GM12891 (cell line): ENCODE results near the gene TOR2A.

Experiments
- DNase-seq: peaks from one replicate; pipeline ENCODE4 v3.0.0; 2011; ENCODE audit warnings: low spot score; ENCODE audit not compliant: insufficient read length
- FAIRE-seq: peaks from 2 replicates; lab custom pipeline; 2011; peaks lifted over from hg19 to GRCh38; lab: Jason Lieb, UNC
- PAX5 ChIP-seq: IDR thresholded peaks from 2 replicates; pipeline ENCODE4 v1.6.1; 2011; ENCODE audit warnings: low read length, moderate library complexity, mild to moderate bottlenecking; ENCODE audit not compliant: insufficient read depth, severe bottlenecking
- POLR2A ChIP-seq: IDR thresholded peaks from 2 replicates; pipeline ENCODE4 v1.6.1; 2011; ENCODE audit warnings: low read depth, low read length, control low read depth
- POLR2AphosphoS5 ChIP-seq: IDR thresholded peaks from 2 replicates; pipeline ENCODE4 v1.6.1; 2011; ENCODE audit warnings: low read depth, low read length, control low read depth
- POU2F2 ChIP-seq: IDR thresholded peaks from 2 replicates; pipeline ENCODE4 v1.6.1; 2011; ENCODE audit warnings: low read depth, mild to moderate bottlenecking, control low read depth, low read length, moderate library complexity
- SPI1 ChIP-seq: IDR thresholded peaks from 2 replicates; pipeline ENCODE4 v1.6.1; 2011; ENCODE audit warnings: low read depth, low read length, control low read depth
- TAF1 ChIP-seq: IDR thresholded peaks from 2 replicates; pipeline ENCODE4 v1.6.1; 2011; ENCODE audit warnings: low read depth, low read length, control low read depth

Gene TOR2A

DNA sequence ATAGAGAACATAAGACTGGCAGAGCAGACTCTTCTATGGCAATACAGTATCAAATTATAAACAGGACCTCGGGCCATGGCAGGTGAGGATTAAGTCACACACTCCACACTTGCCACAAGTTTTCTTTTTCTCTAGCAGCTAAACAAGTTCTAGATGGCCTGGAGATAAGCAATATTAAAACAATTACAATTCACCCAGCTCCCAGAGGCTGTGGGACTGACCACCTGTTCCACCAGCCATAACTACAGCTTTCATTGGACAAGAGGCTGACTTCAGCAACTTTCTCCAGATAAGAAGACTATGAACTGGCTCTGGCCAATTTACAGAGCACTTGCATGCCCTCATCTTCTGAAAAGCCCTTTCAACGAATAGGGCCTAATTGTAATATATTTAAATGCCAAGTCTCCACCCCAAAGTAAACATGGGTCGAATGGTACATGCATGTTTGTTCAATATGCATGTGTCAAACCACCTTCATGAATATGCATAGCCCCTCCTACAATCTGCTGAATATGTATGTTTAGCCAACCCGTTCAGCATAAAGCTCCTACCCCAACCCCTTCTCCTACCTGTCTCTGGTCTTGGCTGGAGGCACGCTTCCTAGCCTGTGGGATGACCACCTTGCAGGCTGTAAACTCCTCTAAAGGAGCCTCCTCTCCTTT, 34.4 kb downstream of the TOR2A start:
- TF ChIP-seq POLR2AphosphoS5 (no peak), POU2F2 (peak; percentile 68; the same call in 1 of the 2 replicates)
- FAIRE-seq: peak; percentile 35
- DNase-seq: no peak

DNA sequence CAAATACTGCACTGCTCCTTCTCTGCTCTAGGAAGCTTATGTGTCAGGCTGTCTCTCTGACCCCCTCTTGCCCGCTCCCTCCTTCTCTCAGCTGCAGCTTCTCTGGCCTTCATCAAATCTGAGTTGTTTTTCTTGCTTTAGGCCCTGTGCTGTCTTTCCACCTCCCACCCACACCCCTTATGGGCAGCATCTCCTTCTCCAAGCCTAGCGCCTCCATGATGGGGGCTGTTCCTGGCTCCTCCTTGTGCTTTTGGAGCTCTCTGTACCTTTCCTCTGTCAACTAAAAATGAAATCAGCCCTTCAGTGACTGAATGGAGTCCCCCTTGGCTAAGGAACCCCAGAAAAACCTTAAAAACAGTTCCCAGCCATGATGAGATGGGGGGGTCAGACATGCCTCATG, 35.0 kb downstream of the TOR2A start:
- FAIRE-seq (no peak), DNase-seq (no peak)
- TF ChIP-seq TAF1: no peak
- TF ChIP-seq PAX5: no peak
- TF ChIP-seq POLR2AphosphoS5: no peak
- TF ChIP-seq POU2F2: no peak
- no peak for TF ChIP-seq POLR2A
- TF ChIP-seq SPI1: no peak

- FAIRE-seq (peak; percentile 40), DNase-seq (peak; percentile 95)
- TF ChIP-seq SPI1 (no peak), POU2F2 (no peak), POLR2AphosphoS5 (no peak), PAX5 (no peak), POLR2A (no peak), TAF1 (no peak)
Observed at GRCh38 chr9:127698985-127699670, 36.0 kb downstream of the TOR2A start.

GRCh38 chr9:127698386-127698785, 36.7 kb downstream of the TOR2A start:
- TF ChIP-seq SPI1: no peak
- DNase-seq (no peak), FAIRE-seq (no peak)

- DNase-seq: no peak
- FAIRE-seq: no peak
Observed at GRCh38 chr9:127697575-127697974, 37.5 kb downstream of the TOR2A start.

GRCh38 chr9:127694890-127695720, 40.0 kb downstream of the TOR2A start:
- FAIRE-seq: no peak
- no peak for DNase-seq
- TF ChIP-seq PAX5 (no peak), POU2F2 (no peak), POLR2AphosphoS5 (no peak), TAF1 (no peak), SPI1 (no peak), POLR2A (no peak)

More at GRCh38 chr9:127697575-127697974, 37.5 kb downstream of the TOR2A start:
- TF ChIP-seq PAX5 (no peak), POLR2A (no peak), POLR2AphosphoS5 (no peak), POU2F2 (no peak), SPI1 (no peak)

GRCh38 chr9:127693697-127694096, 41.4 kb downstream of the TOR2A start:
- FAIRE-seq: no peak
- DNase-seq: no peak
- TF ChIP-seq POLR2AphosphoS5 (no peak), TAF1 (no peak), POU2F2 (no peak), PAX5 (no peak), SPI1 (no peak), POLR2A (no peak)

- FAIRE-seq (no peak), DNase-seq (no peak)
- TF ChIP-seq POLR2A: no peak
- no peak for TF ChIP-seq SPI1
- no peak for TF ChIP-seq POLR2AphosphoS5
- TF ChIP-seq TAF1: no peak
- TF ChIP-seq POU2F2: no peak
Observed at GRCh38 chr9:127693143-127693542, 42.0 kb downstream of the TOR2A start.

GRCh38 chr9:127692071-127692470, 43.0 kb downstream of the TOR2A start:
- TF ChIP-seq SPI1: no peak
- TF ChIP-seq TAF1: no peak
- TF ChIP-seq PAX5: no peak
- TF ChIP-seq POLR2AphosphoS5: no peak
- no peak for TF ChIP-seq POLR2A
- no peak for TF ChIP-seq POU2F2
- DNase-seq: no peak
- no peak for FAIRE-seq

DNA sequence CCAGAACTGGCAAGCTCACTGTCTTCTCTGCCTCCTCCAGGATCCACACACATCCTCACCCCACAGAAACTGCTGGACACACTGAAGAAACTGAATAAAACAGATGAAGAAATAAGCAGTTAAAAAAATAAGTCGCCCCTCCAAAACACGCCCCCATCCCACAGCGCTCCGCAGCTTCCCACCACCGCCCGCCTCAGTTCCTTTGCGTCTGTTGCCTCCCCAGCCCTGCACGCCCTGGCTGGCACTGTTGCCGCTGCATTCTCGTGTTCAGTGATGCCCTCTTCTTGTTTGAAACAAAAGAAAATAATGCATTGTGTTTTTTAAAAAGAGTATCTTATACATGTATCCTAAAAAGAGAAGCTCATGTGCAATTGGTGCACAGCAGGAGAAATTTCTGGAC, 44.4 kb downstream of the TOR2A start:
- TF ChIP-seq POU2F2: no peak
- no peak for FAIRE-seq
- no peak for DNase-seq

DNA sequence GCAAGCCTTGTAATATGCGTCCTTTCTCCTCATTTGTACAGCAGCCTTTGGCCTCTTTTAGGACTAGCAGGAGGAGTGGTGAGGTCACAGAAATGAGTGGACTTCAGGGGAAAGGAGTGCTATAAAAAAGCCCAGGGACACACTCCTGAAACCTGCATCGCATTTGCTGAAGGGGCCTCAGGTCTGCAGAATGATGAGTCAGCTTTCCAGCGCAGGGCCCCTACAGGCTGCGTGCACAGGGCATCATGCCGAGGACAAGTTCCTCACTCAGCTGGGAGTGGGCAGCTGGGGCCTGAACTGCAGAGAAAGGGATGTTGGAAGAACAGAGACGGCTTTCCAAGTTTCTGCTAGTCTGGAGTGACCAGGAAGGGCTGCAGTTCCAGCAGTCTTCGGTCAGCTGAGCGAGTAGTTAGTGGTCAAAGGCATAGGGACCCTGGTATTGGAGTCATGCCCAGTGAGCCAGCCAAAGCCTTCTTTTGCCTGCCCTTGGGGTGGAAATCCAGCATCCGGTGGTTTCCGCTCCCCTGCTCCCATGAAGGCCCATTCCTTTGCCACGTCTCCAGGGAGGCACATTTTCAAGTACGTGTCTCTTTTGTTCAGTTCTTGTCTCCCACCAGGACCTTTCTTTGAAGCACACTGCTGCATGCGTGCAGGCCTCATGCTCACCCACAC, 45.6 kb downstream of the TOR2A start:
- no peak for TF ChIP-seq POLR2AphosphoS5
- TF ChIP-seq SPI1: no peak
- TF ChIP-seq POU2F2: no peak
- no peak for TF ChIP-seq PAX5
- no peak for TF ChIP-seq TAF1
- no peak for TF ChIP-seq POLR2A
- DNase-seq: no peak
- FAIRE-seq: no peak
